Large intestine (tissue), 3 donors: ENCODE results near the gene SAYSD1. TPM values are rescaled to one million over a fixed set of nuclear protein-coding genes. Genes with fewer than 3 reads are reported as not detected.

Experiments
- DNase-seq, 2 donors: peaks; one replicate each; pipeline versions ENCODE4 v3.0.0 to v3.0.0-alpha.2; 2013
- H3K27ac ChIP-seq: one replicate; pipeline ENCODE4 v1.5.1; 2013; ENCODE audit warnings: low read length
- H3K27me3 ChIP-seq: 2 replicates; pipeline ENCODE4 v1.6.1; 2013; ENCODE audit warnings: low read length; ENCODE audit not compliant: control insufficient read depth, insufficient read depth
- H3K36me3 ChIP-seq: 2 replicates; pipeline ENCODE4 v1.6.1; 2013; ENCODE audit warnings: low read length; ENCODE audit not compliant: control insufficient read depth, insufficient read depth
- H3K4me1 ChIP-seq: one replicate; pipeline ENCODE4 v1.6.1; 2013; ENCODE audit warnings: low read length; ENCODE audit not compliant: control insufficient read depth, insufficient read depth
- H3K4me3 ChIP-seq: one replicate; pipeline ENCODE4 v1.5.1; 2013; ENCODE audit warnings: low read length
- H3K9me3 ChIP-seq: one replicate; pipeline ENCODE4 v1.6.1; 2013; ENCODE audit warnings: mild to moderate bottlenecking, low read depth, low read length, moderate library complexity; ENCODE audit not compliant: control insufficient read depth
- WGBS: methylation state at CpG from one replicate; pipeline ENCODE4 v1.1.5; 2013; ENCODE audit warnings: low lambda C conversion rate; ENCODE audit not compliant: insufficient coverage; 5-methylcytosine and 5-hydroxymethylcytosine counted together
- polyA plus RNA-seq: library from polyadenylated mRNA; unstranded; fragments of 120-200 nt; gene quantifications from one replicate; pipeline ENCODE4 v1.2.1, GENCODE V29; 2013

The SAYSD1 gene
- polyA plus RNA-seq, 1 donor, result 18.6 TPM

- no peaks in the 10 kb centered on the region for H3K9me3 ChIP-seq
- DNase-seq, result peak in 1 of 2 donors; percentile 22
- peak overlapping the region; percentile 84 for H3K4me3 ChIP-seq
- no CpG with 5 or more reads among the region's 1 CpG for WGBS
- peaks cover 9% of the 10 kb centered on the region for H3K4me1 ChIP-seq
- no peak overlapping the region for H3K27ac ChIP-seq
- H3K27me3 ChIP-seq, result no peaks in the 10 kb centered on the region
- H3K36me3 ChIP-seq, result peaks cover 16% of the 10 kb centered on the region
These were observed 1.2 kb downstream of the SAYSD1 start for GRCh38 chr6:39113788-39114187.

- Histone ChIP-seq H3K36me3 (peaks cover 19% of the 10 kb centered on the region), H3K27ac (no peak overlapping the region), H3K4me3 (no peak overlapping the region), H3K9me3 (no peaks in the 10 kb centered on the region), H3K27me3 (no peaks in the 10 kb centered on the region), H3K4me1 (peaks cover 20% of the 10 kb centered on the region)
- no peak for DNase-seq
- WGBS, result 89% methylated on average over 4 of the region's 5 CpGs
These were observed 3.7 kb downstream of the SAYSD1 start for GRCh38 chr6:39111280-39111679.

GRCh38 chr6:39108041-39108839 lies 6.7 kb downstream of the SAYSD1 start:
- 38% methylated on average over 1 of the region's 7 CpGs for whole genome bisulfite sequencing
- Histone ChIP-seq H3K27ac (peak overlapping the region; percentile 35), H3K36me3 (peaks cover 33% of the 10 kb centered on the region), H3K9me3 (no peaks in the 10 kb centered on the region), H3K4me1 (peaks cover 15% of the 10 kb centered on the region), H3K4me3 (no peak overlapping the region), H3K27me3 (no peaks in the 10 kb centered on the region)
- DNase-seq, result peak; percentile 32 to 65

DNA sequence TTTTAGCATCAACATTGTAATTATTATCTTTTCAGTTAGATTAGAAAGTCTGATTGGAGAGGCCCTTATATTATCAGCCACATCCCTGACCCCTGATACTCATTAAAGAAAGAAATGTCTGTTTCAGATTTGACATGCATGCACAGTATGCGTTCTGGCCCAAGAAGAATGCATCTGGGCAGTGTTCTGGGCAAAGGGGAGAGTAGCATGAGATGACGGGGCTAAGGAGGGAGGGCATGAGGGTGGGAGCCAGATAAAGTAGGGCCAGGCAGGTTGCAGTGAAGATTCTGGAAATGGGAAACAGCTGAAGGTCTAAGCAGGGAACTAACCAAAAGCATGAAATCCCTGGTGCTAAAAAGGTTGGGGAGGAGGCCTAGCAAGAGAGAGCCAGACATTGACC lies 7.3 kb downstream of the SAYSD1 start:
- H3K36me3 ChIP-seq, result peaks cover 38% of the 10 kb centered on the region
- DNase-seq, result no peak
- WGBS, result 67% methylated on average over 1 of the region's 2 CpGs
- H3K27me3 ChIP-seq, result no peaks in the 10 kb centered on the region
- peak overlapping the region; percentile 35 for H3K27ac ChIP-seq
- H3K4me1 ChIP-seq, result peaks cover 15% of the 10 kb centered on the region
- no peak overlapping the region for H3K4me3 ChIP-seq
- H3K9me3 ChIP-seq, result no peaks in the 10 kb centered on the region

DNA sequence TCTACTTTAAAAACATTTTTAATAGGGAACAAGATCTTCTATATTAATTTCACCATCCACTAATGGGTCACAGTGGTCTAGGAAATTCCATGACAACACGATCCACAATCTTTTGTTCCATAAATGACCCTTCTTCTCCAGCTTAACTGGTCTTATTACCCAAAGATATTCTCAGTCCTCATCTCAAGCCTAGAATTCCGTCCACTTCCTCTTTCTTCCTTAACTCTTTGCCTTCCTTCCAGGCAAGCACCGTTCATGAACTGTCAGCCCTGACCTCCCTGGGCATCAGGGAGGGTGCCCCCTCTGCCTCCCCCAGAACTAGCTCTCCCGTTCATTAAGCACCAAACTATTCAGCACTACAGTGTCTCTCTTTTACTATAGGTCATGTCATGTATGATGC lies 8.0 kb downstream of the SAYSD1 start:
- WGBS, result 72% methylated on average over 2 of the region's 4 CpGs
- no peaks in the 10 kb centered on the region for H3K27me3 ChIP-seq
- no peak overlapping the region for H3K4me3 ChIP-seq
- peaks cover 15% of the 10 kb centered on the region for H3K4me1 ChIP-seq
- H3K9me3 ChIP-seq, result no peaks in the 10 kb centered on the region
- DNase-seq, result no peak
- H3K27ac ChIP-seq, result no peak overlapping the region
- peaks cover 38% of the 10 kb centered on the region for H3K36me3 ChIP-seq

GRCh38 chr6:39104528-39104927 lies 10.5 kb downstream of the SAYSD1 start:
- H3K9me3 ChIP-seq, result no peaks in the 10 kb centered on the region
- no peak overlapping the region for H3K4me3 ChIP-seq
- H3K36me3 ChIP-seq, result peaks cover 29% of the 10 kb centered on the region
- H3K27ac ChIP-seq, result no peak overlapping the region
- H3K4me1 ChIP-seq, result peaks cover 15% of the 10 kb centered on the region
- H3K27me3 ChIP-seq, result no peaks in the 10 kb centered on the region
- no peak for DNase-seq
- no CpG with 5 or more reads among the region's 4 CpGs for WGBS

DNA sequence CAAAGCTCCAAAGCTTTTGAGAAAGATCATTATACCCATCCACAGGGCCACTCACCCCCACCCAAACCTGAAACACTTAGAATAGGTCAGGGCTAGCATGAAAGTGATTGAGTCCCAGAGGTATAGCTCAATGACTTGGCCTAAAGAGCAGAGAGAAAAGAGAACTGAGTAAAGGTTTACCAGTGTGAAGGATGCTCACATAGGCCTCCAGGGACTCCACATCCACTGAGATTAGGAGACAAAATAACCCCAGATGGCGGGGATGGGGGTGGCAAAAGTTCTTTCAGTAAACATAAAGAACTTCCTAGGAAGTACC lies 12.2 kb downstream of the SAYSD1 start:
- Histone ChIP-seq H3K4me3 (no peak overlapping the region), H3K27me3 (no peaks in the 10 kb centered on the region), H3K27ac (no peak overlapping the region), H3K9me3 (no peaks in the 10 kb centered on the region), H3K4me1 (peaks cover 4% of the 10 kb centered on the region), H3K36me3 (peaks cover 19% of the 10 kb centered on the region)
- WGBS, result no CpG with 5 or more reads among the region's 1 CpG
- no peak for DNase-seq

GRCh38 chr6:39102071-39102820 lies 12.7 kb downstream of the SAYSD1 start:
- H3K4me3 ChIP-seq, result no peak overlapping the region
- WGBS, result 20% methylated on average over 1 of the region's 12 CpGs
- no peak overlapping the region for H3K27ac ChIP-seq
- H3K4me1 ChIP-seq, result no peaks in the 10 kb centered on the region
- DNase-seq, result peak; percentile 20 to 41
- no peaks in the 10 kb centered on the region for H3K9me3 ChIP-seq
- no peaks in the 10 kb centered on the region for H3K27me3 ChIP-seq
- H3K36me3 ChIP-seq, result peaks cover 19% of the 10 kb centered on the region

DNA sequence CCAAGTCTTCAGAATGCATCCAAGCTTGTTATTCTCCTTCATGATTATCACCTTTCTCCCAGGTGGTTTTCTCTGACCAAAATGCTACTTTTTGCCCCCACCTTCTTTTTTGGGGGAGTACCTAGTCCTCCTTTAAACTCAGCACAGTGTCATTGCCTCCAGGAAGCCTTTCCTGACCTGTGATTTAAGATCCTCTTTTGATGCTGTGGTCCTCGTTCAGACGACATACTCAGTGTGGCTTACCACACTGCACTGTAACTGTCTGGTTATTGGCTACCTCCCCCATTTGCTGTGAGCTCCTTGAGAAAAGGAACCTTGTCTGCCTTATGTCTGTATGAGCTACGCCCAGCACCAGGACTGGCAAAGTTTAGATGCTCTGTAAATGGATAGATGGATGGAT lies 14.6 kb downstream of the SAYSD1 start:
- no peak for DNase-seq
- H3K27me3 ChIP-seq, result no peaks in the 10 kb centered on the region
- H3K4me3 ChIP-seq, result no peak overlapping the region
- H3K27ac ChIP-seq, result no peak overlapping the region
- no peaks in the 10 kb centered on the region for H3K9me3 ChIP-seq
- peaks cover 17% of the 10 kb centered on the region for H3K36me3 ChIP-seq
- no peaks in the 10 kb centered on the region for H3K4me1 ChIP-seq
- WGBS, result no CpG with 5 or more reads among the region's 3 CpGs

DNA sequence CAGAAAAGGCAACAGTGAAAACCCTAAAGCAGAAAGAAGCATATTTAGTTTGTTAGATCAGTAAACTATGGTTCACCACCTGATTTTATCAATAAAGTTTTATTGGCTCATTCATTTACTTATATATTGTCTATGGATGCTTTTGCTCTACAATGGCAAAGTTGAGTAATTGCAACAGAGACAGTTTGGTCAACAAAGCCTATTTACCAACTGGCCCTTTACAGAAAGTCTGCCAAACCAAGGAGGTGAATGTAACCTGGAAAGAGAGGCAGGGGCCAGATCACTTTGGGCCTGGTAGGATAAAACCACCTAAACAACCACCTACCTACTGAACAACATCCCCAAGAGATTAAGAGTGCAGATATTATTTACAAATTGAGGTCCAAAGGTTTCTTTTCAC lies 19.4 kb downstream of the SAYSD1 start:
- Histone ChIP-seq H3K27ac (no peak overlapping the region), H3K4me3 (no peak overlapping the region), H3K27me3 (no peaks in the 10 kb centered on the region), H3K4me1 (no peaks in the 10 kb centered on the region), H3K9me3 (no peaks in the 10 kb centered on the region), H3K36me3 (no peaks in the 10 kb centered on the region)
- DNase-seq, result no peak
